HG03139 (cell line): Measurements from ENCODE around the gene PXMP4.
"Not testable (repeated sequence)": the region's sequence is repeated elsewhere in the genome, so short reads cannot be mapped to it uniquely, and the experiment has no call there.

ENCODE experiments used
- ATAC-seq: cut with Tn5 transposase; IDR thresholded peaks from one replicate; pipeline ENCODE4 v1.9.1; 2021; ENCODE audit not compliant: unreplicated experiment

Gene PXMP4

GRCh38 chr20:33719989-33720709 lies at the start of gene PXMP4:
TSS of gene PXMP4 (minus strand) at chr20:33720310. CDS start at chr20:33720207, 103 bp downstream.
- ATAC-seq, result peak; percentile 96

GRCh38 chr20:33769043-33769442 lies 48.9 kb upstream of the PXMP4 start:
- ATAC-seq, result no peak

GRCh38 chr20:33767777-33768138 lies 47.6 kb upstream of the PXMP4 start:
- no peak for ATAC-seq

GRCh38 chr20:33766686-33767085 lies 46.6 kb upstream of the PXMP4 start:
- no peak for ATAC-seq

GRCh38 chr20:33765592-33765991 lies 45.5 kb upstream of the PXMP4 start:
- no peak for ATAC-seq

GRCh38 chr20:33765099-33765498 lies 45.0 kb upstream of the PXMP4 start:
- no peak for ATAC-seq

- ATAC-seq, result no peak
Observed at GRCh38 chr20:33761698-33762250, 41.7 kb upstream of the PXMP4 start.

- no peak for ATAC-seq
Observed at GRCh38 chr20:33757458-33757857, 37.3 kb upstream of the PXMP4 start.

GRCh38 chr20:33757046-33757445 lies 36.9 kb upstream of the PXMP4 start:
- ATAC-seq, result no peak

- not testable (repeated sequence) for ATAC-seq
Observed at GRCh38 chr20:33755936-33756490, 35.9 kb upstream of the PXMP4 start.

GRCh38 chr20:33753763-33754162 lies 33.7 kb upstream of the PXMP4 start:
- ATAC-seq, result no peak

GRCh38 chr20:33753143-33753542 lies 33.0 kb upstream of the PXMP4 start:
- no peak for ATAC-seq

GRCh38 chr20:33751775-33752174 lies 31.7 kb upstream of the PXMP4 start:
- ATAC-seq, result no peak

GRCh38 chr20:33746325-33746998 lies 26.4 kb upstream of the PXMP4 start:
- ATAC-seq, result no peak

- no peak for ATAC-seq
Observed at GRCh38 chr20:33744773-33745385, 24.8 kb upstream of the PXMP4 start.

GRCh38 chr20:33744181-33744580 lies 24.1 kb upstream of the PXMP4 start:
- ATAC-seq, result no peak

GRCh38 chr20:33740189-33740588 lies 20.1 kb upstream of the PXMP4 start:
- ATAC-seq, result no peak

GRCh38 chr20:33739493-33739892 lies 19.4 kb upstream of the PXMP4 start:
- no peak for ATAC-seq

GRCh38 chr20:33736962-33737361 lies 16.9 kb upstream of the PXMP4 start:
- no peak for ATAC-seq

GRCh38 chr20:33733654-33734576 lies 13.8 kb upstream of the PXMP4 start:
- no peak for ATAC-seq
